Measurements from ENCODE around the gene ANKMY1. TPM values are rescaled to one million over a fixed set of nuclear protein-coding genes. Genes with fewer than 3 reads are reported as not detected.
A peak's percentile ranks its signal among the peaks of the same experiment; 100 is the strongest.

Gene ANKMY1
- total RNA-seq, 1 experiment from 2014 or later: 19.5 TPM

- intact Hi-C loops (cut with micrococcal nuclease): no loop called here
- H3K36me3 ChIP-seq (ENCODE audit: low read depth, low read length): no peaks in the 10 kb centered on the region
- no peak overlapping the region for H3K27ac ChIP-seq (ENCODE audit: low read length)
- ATAC-seq (no peak), DNase-seq (no peak)
- H2AFZ ChIP-seq (ENCODE audit: low read length): no peak overlapping the region
- H3K4me2 ChIP-seq (ENCODE audit: low read length): no peak overlapping the region
- no peaks in the 10 kb centered on the region for H4K20me1 ChIP-seq (ENCODE audit: low read length)
- BruUV-seq (replicated peaks): no TSS peak
- POLR2A ChIA-PET (ENCODE audit: unreplicated experiment): no interaction called here
- no peak overlapping the region for H3K4me3 ChIP-seq (ENCODE audit: low read length)
- no peaks in the 10 kb centered on the region for H3F3A ChIP-seq (ENCODE audit: low read length, unreplicated experiment)
- TF ChIP-seq CTCF (conservative IDR thresholded peaks at IDR 0.05; ENCODE audit: low read depth, low read length): no peak
- TF ChIP-seq EZH2 (IDR thresholded peaks at IDR 0.05; ENCODE audit: low read length, unreplicated experiment): no peak
- no peak for TF ChIP-seq EZH2phosphoT487 (IDR thresholded peaks at IDR 0.05; ENCODE audit: borderline replicate concordance, low read length)
- H3K27me3 ChIP-seq (ENCODE audit: low read length): no peaks in the 10 kb centered on the region
- H3K9me2 ChIP-seq (replicated peaks; ENCODE audit: low read length): no peaks in the 10 kb centered on the region
- CTCF ChIA-PET: no interaction called here
- no peak overlapping the region for H3K9ac ChIP-seq (ENCODE audit: low read length)
- no peaks in the 10 kb centered on the region for H3K9me3 ChIP-seq (ENCODE audit: low read length)
- H3K79me2 ChIP-seq (ENCODE audit: low read length): peaks cover 12% of the 10 kb centered on the region; the same call in 1 of the 2 replicates
- H3K4me1 ChIP-seq (ENCODE audit: insufficient read depth, low read length): no peaks in the 10 kb centered on the region
Measured at GRCh38 chr2:240596491-240596931, 38.7 kb upstream of the ANKMY1 start.

DNA sequence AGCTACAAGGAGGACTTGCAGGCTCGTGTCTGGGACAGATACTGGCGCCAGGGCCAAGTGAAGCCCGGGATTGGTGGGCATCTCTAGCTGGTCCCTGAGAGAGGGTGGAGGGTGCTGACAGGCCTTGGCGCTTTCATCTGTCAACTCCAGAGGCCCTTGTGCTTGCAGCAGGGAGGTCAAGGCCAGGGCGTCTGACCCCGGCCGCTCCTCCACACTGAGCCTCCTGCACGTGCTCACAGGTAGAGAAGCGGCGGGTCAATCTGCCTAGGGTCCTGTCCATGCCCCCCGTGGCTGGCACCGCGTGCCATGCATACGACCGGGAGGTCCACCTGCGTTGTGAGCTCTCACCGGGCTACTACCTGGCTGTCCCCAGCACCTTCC, 38.3 kb upstream of the ANKMY1 start:
- Histone ChIP-seq H3F3A (ENCODE audit: low read length, unreplicated experiment) (no peaks in the 10 kb centered on the region), H2AFZ (ENCODE audit: low read length) (no peak overlapping the region), H3K4me3 (ENCODE audit: low read length) (no peak overlapping the region), H4K20me1 (ENCODE audit: low read length) (no peaks in the 10 kb centered on the region), H3K79me2 (ENCODE audit: low read length) (peaks cover 17% of the 10 kb centered on the region), H3K9me2 (replicated peaks; ENCODE audit: low read length) (no peaks in the 10 kb centered on the region), H3K27me3 (ENCODE audit: low read length) (no peaks in the 10 kb centered on the region), H3K9ac (ENCODE audit: low read length) (no peak overlapping the region), H3K9me3 (ENCODE audit: low read length) (no peaks in the 10 kb centered on the region), H3K36me3 (ENCODE audit: low read depth, low read length) (no peaks in the 10 kb centered on the region), H3K27ac (ENCODE audit: low read length) (no peak overlapping the region), H3K4me1 (ENCODE audit: insufficient read depth, low read length) (no peaks in the 10 kb centered on the region), H3K4me2 (ENCODE audit: low read length) (no peak overlapping the region)
- no TSS peak for BruUV-seq (replicated peaks)
- CTCF ChIA-PET: no interaction called here
- TF ChIP-seq CTCF (conservative IDR thresholded peaks at IDR 0.05; ENCODE audit: low read depth, low read length): no peak
- TF ChIP-seq EZH2phosphoT487 (IDR thresholded peaks at IDR 0.05; ENCODE audit: borderline replicate concordance, low read length): no peak
- no peak for TF ChIP-seq EZH2 (IDR thresholded peaks at IDR 0.05; ENCODE audit: low read length, unreplicated experiment)
- DNase-seq (no peak), ATAC-seq (no peak)
- intact Hi-C loops (cut with micrococcal nuclease): no loop called here
- POLR2A ChIA-PET (ENCODE audit: unreplicated experiment): no interaction called here

DNA sequence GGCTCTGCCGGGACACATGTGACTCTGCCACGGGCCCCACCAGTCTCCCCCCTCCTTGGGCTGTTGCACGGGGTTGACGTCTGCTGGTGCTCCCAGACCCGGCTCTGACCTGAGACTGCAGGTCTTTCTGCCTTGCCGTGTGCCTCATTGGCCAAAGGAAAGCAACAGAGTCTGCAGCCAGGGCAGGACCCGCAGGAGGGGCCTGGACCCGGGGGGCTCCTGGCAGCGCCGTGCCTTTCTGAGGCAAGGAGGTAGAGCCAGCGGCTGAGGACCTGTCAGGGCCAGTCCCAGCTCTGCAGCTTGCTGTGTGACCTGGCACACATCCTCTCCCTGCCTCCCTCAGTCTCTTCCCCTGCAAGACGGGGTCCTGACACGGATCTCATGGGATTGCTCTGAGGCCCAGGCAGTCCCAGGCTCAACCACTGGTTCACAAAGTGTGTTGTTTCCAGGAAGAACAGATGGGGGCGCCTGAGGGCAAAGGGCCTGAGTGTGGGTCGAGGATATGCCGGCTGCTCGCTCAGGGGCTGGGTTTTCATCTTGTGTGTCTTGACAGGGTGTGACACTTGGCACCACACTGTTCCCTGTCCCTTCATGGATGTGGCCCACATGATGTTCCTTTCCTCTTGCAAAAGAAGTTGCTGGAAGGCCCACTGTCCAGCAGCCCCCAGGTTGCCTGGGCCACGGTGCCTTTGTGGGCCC, 37.7 kb upstream of the ANKMY1 start:
- TF ChIP-seq CTCF (conservative IDR thresholded peaks at IDR 0.05; ENCODE audit: low read depth, low read length) (peak; percentile 43; the same call in 1 of the 2 replicates), EZH2 (IDR thresholded peaks at IDR 0.05; ENCODE audit: low read length, unreplicated experiment) (no peak)
- ATAC-seq (no peak), DNase-seq (no peak)
- H4K20me1 ChIP-seq (ENCODE audit: low read length): no peaks in the 10 kb centered on the region
- intact Hi-C loops (cut with micrococcal nuclease): no loop called here
- H3K9me3 ChIP-seq (ENCODE audit: low read length): no peaks in the 10 kb centered on the region
- no peaks in the 10 kb centered on the region for H3K4me1 ChIP-seq (ENCODE audit: insufficient read depth, low read length)
- H3K36me3 ChIP-seq (ENCODE audit: low read depth, low read length): no peaks in the 10 kb centered on the region
- H3K4me2 ChIP-seq (ENCODE audit: low read length): no peak overlapping the region
- no peaks in the 10 kb centered on the region for H3F3A ChIP-seq (ENCODE audit: low read length, unreplicated experiment)
- H2AFZ ChIP-seq (ENCODE audit: low read length): no peak overlapping the region
- no peak overlapping the region for H3K4me3 ChIP-seq (ENCODE audit: low read length)
- no TSS peak for BruUV-seq (replicated peaks)
- no peaks in the 10 kb centered on the region for H3K9me2 ChIP-seq (replicated peaks; ENCODE audit: low read length)
- no peaks in the 10 kb centered on the region for H3K27me3 ChIP-seq (ENCODE audit: low read length)
- peaks cover 21% of the 10 kb centered on the region for H3K79me2 ChIP-seq (ENCODE audit: low read length)
- H3K9ac ChIP-seq (ENCODE audit: low read length): no peak overlapping the region
- H3K27ac ChIP-seq (ENCODE audit: low read length): no peak overlapping the region
- POLR2A ChIA-PET (ENCODE audit: unreplicated experiment): no interaction called here
- CTCF ChIA-PET: no interaction called here

Measured in PC-3 (cell line).